D721Med (cell line): ENCODE measurements around the gene NGLY1.

Experiments
- DNase-seq: peaks from one replicate; pipeline ENCODE4 v3.0.0; 2011; ENCODE audit warnings: low spot score; ENCODE audit not compliant: insufficient read length
- FAIRE-seq: peaks from 2 replicates; lab custom pipeline; 2011; peaks lifted over from hg19 to GRCh38; lab: Jason Lieb, UNC
- TF ChIP-seq, protein P1 (sequence below): IDR thresholded peaks from 2 replicates; pipeline ENCODE4 v1.5.1; 2012; ENCODE audit warnings: mild to moderate bottlenecking, control low read depth; ENCODE audit not compliant: insufficient read depth; ENCODE audit errors: missing control alignments

Gene NGLY1

DNA sequence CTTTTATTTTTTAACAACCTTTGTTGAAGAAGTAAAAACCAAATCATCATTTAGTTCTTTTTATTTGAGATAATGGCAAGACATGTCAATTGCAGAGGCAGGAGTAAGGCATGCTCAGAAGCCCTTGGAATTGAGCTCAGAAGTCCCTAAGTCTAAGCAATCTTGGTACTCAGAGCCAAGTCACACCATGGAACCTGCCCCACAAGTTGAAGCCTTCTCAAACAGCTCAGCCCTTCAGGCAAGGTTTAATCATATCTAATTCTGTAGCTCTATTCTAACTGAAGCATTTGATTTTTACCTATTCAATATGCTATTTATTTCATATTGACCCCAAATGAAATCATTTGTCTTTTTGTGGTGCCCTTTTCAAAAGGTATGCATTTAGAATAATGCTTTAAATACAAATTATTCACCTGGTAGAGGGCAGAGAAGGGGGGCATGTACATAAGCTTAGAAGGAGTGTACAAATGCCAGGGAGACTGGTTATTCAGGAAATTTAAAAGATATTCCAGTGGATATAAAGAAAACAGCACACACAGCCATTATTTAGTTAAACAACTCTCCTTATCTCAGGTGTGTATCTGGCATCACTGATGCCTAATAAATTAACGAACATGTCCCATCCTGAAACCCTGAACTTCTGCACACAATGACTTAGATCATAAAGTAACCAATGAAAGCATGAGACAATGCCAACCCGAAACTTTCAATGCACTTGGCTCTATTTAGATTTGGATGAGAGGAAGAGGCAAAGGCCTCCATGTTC is 92.3 kb downstream of the NGLY1 start:
- no peak for DNase-seq
- TF ChIP-seq, protein P1, sequence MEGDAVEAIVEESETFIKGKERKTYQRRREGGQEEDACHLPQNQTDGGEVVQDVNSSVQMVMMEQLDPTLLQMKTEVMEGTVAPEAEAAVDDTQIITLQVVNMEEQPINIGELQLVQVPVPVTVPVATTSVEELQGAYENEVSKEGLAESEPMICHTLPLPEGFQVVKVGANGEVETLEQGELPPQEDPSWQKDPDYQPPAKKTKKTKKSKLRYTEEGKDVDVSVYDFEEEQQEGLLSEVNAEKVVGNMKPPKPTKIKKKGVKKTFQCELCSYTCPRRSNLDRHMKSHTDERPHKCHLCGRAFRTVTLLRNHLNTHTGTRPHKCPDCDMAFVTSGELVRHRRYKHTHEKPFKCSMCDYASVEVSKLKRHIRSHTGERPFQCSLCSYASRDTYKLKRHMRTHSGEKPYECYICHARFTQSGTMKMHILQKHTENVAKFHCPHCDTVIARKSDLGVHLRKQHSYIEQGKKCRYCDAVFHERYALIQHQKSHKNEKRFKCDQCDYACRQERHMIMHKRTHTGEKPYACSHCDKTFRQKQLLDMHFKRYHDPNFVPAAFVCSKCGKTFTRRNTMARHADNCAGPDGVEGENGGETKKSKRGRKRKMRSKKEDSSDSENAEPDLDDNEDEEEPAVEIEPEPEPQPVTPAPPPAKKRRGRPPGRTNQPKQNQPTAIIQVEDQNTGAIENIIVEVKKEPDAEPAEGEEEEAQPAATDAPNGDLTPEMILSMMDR = no peak
- FAIRE-seq = no peak

DNA sequence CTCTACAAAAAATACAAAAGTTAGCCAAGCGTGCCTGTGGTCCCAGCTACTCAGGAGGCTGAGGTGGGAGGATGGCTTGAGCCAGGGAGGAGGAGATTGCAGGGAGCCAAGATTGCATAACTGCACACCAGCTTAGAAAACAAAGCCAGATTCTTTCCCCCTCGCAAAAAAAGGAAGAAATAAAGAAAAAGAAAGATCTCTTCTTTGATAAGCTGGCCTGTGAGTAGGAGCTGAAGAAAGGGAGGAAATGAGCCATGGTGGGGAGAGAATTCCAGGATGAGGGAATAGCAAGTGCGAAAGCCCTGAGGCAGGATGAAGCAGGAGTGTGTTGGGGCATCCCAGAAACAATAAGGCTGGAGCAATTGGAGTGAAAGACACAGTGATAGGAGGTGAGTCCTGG is 94.0 kb downstream of the NGLY1 start:
- no peak for DNase-seq
- TF ChIP-seq, protein P1 = no peak
- no peak for FAIRE-seq

DNA sequence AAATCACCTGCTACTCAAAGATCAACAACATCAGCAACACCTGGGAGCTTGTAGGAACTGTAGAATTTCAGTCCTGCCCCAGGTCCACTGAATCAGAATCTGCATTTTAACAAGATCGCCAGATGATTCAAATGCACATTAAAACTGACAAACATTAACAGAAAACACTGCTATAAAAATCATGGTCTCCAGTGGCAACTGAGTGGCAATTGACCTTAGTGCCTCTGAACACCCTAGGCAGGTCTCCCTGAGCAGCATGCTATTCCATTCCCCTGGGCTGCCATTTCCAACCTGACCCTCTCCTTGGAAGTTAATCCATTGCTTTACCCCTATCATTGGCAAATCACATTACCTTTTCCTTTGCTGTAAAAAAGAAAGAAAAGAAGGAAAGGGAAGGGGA is 95.5 kb downstream of the NGLY1 start:
- DNase-seq (no peak), FAIRE-seq (no peak)
- TF ChIP-seq, protein P1 = no peak

DNA sequence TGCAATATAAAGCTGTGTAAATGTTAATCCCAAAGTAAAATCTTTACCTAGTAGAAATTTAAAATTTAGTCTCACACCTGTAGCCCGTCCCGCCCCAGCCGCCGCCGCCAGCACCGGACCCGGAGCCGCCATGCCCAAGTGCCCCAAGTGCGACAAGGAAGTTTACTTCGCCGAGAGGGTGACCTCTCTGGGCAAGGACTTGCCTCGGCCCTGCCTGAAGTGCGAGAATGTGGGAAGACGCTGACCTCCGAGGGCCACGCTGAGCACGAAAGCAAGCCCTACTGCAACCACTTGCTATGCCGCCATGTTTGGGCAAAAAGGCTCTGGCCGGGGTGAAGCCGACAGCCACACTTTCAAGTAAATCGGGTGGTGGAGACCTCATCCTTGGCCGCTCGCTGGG is 96.5 kb downstream of the NGLY1 start:
- TF ChIP-seq, protein P1 = no peak
- DNase-seq (no peak), FAIRE-seq (no peak)

DNA sequence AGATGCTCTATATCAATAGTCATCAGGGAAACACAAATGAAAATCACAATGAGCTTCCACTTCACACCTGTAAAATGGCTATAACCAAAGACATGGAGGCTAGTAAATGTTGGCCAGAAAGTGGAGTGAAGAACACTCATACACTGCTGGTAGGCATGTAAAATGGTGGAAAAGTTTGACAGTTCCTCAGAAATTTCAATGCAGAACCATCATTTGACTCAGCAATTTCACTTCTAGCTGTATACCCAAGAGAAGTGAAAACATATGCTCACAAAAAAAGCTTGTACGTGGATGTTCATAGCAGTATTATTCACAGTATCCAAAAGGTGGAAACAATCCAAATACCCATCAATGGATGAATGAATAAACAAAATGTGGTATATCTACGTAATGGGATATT is 99.4 kb downstream of the NGLY1 start:
- TF ChIP-seq, protein P1 = no peak
- FAIRE-seq (no peak), DNase-seq (no peak)

DNA sequence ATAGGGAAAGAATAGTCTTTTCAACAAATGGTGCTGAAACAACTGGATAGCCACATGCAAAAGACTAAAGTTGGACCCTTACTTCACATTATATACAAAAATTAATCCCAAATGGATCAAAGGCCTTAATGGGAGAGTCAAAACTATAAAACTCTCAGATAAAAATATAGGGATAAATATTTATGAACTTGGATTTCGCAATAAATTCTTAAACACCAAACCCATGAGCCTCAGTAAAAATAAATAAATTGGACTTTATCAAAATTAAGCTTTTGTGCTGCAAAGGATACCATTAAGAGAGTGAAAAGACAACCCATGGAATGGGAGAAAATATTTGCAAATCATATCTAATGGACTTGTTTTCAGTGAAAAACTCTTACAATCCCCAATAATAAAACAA is 99.8 kb downstream of the NGLY1 start:
- TF ChIP-seq, protein P1 = no peak
- FAIRE-seq = no peak

DNA sequence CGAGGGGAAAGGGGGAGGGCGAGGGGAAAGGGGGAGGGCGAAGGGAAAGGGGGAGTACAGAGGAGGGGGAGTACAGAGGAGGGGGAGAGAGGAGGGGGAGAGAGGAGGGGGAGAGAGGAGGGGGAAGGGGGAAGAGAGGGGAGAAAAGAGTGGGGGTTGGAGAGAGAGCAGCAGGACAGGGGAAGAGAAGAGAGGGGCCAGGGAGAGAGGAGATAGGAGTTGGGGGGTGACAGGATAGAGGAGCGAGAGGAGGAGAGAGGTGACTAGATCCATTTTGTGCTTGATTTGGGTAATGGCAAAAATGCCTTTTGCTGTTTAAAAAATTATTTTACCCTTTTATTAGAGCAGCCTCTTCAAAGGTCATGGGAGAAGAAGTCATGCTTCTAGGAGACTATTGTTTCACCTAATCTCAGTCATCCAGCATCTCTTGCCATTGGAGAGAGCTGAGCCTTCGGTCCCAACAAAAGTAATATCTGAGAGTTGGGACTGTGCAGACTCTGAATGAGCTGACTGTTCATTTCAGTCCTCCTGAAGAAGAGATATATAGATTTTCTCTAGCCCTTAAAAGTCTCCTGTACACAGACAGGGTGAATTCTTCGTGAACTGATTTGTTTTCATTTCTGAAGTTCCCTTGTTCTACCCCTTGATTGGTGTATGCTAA is 103.5 kb downstream of the NGLY1 start:
- TF ChIP-seq, protein P1 = no peak
- DNase-seq = no peak
- FAIRE-seq = no peak

More for the DNA sequence above, 99.8 kb downstream of the NGLY1 start:
- no peak for DNase-seq
